Putamen (tissue), 1 donor: ENCODE results near the gene ANKS1A.
"Not testable (repeated sequence)": the region's sequence is repeated elsewhere in the genome, so short reads cannot be mapped to it uniquely, and the experiment has no call there.

Experiments used
- DNase-seq: peaks from one replicate; pipeline ENCODE4 v3.0.0-alpha.2; 2016; ENCODE audit warnings: low spot score

ANKS1A gene

GRCh38 chr6:35107761-35108160 is 218.7 kb downstream of the ANKS1A start:
- DNase-seq, result not testable (repeated sequence)

GRCh38 chr6:35108309-35108885 is 219.3 kb downstream of the ANKS1A start:
- DNase-seq, result no peak

- no peak for DNase-seq
These were observed 231.7 kb downstream of the ANKS1A start for GRCh38 chr6:35120746-35121145.

GRCh38 chr6:35124356-35124755 is 235.3 kb downstream of the ANKS1A start:
- DNase-seq, result no peak

- DNase-seq, result no peak
These were observed 239.0 kb downstream of the ANKS1A start for GRCh38 chr6:35128042-35128441.

GRCh38 chr6:35128496-35128895 is 239.4 kb downstream of the ANKS1A start:
- no peak for DNase-seq

GRCh38 chr6:35136185-35136584 is 247.1 kb downstream of the ANKS1A start:
- DNase-seq, result no peak

GRCh38 chr6:35138191-35138590 is 249.1 kb downstream of the ANKS1A start:
- not testable (repeated sequence) for DNase-seq

GRCh38 chr6:35139470-35139869 is 250.4 kb downstream of the ANKS1A start:
- DNase-seq, result no peak

- peak; percentile 71 for DNase-seq
These were observed 251.0 kb downstream of the ANKS1A start for GRCh38 chr6:35139924-35140638.

GRCh38 chr6:35140639-35141006 is 251.6 kb downstream of the ANKS1A start:
- no peak for DNase-seq
